ENCODE results near the gene PHF3.

DNA sequence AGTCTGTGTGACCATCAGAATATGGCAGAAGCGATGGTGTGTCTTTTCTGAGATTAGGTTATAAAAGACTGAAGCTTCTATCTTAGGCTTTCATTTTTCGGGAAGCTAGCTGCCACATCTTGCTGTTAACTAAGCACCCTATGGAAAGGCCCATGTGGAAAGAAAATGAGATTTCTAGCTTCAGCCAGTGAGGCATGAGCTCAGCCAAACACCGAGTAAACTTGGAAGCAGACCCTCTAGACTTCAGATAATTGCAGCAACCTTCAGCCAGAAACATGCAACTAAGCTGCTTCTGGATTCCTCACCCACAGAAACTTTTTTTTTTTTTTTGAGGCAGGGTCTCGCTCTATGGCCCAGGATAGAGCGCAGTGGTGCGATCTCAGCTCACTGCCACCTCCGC lies 42.7 kb upstream of the PHF3 start:
- TF ChIP-seq, protein P1, sequence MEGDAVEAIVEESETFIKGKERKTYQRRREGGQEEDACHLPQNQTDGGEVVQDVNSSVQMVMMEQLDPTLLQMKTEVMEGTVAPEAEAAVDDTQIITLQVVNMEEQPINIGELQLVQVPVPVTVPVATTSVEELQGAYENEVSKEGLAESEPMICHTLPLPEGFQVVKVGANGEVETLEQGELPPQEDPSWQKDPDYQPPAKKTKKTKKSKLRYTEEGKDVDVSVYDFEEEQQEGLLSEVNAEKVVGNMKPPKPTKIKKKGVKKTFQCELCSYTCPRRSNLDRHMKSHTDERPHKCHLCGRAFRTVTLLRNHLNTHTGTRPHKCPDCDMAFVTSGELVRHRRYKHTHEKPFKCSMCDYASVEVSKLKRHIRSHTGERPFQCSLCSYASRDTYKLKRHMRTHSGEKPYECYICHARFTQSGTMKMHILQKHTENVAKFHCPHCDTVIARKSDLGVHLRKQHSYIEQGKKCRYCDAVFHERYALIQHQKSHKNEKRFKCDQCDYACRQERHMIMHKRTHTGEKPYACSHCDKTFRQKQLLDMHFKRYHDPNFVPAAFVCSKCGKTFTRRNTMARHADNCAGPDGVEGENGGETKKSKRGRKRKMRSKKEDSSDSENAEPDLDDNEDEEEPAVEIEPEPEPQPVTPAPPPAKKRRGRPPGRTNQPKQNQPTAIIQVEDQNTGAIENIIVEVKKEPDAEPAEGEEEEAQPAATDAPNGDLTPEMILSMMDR (IDR thresholded peaks at IDR 0.05), result no peak
- no peak for TF ChIP-seq POLR2A (IDR thresholded peaks at IDR 0.05)

All from breast epithelium (tissue), 3 donors.